ENCODE measurements around the gene GNAQ.

GRCh38 chr9:78006734-78007133 is 24.9 kb downstream of the GNAQ start:
- no peak for TF ChIP-seq CTCF (conservative IDR thresholded peaks at IDR 0.05 in 1 of 2, IDR thresholded peaks at IDR 0.05 in 1 of 2; ENCODE audit: extremely low read depth in 1 of 2, insufficient read depth in 1 of 2, low read depth in 1 of 2, low read length in 2 of 2)
- TF ChIP-seq EZH2 (IDR thresholded peaks at IDR 0.05; ENCODE audit: borderline replicate concordance, low read length), result no peak
